Panc1 (cell line): ENCODE data around the gene NAA60. TPM values are rescaled to one million over a fixed set of nuclear protein-coding genes. Genes with fewer than 3 reads are reported as not detected.
A peak's percentile ranks its signal among the peaks of the same experiment; 100 is the strongest.

Source experiments
- ATAC-seq: fragments of 200-7000 bp; cut with Tn5 transposase; 2 replicates; pipeline ENCODE4 v1.9.1; 2020; ENCODE audit warnings: mild to moderate bottlenecking, moderate library complexity
- BruUV-seq: library from RNA; stranded (reverse); fragments of 400-500 nt; replicated peaks from 2 replicates; lab custom pipeline; 2021; lab: Mats Ljungman, UMichigan
- CTCF ChIA-PET: fragments of 300-600 bp; sonication (Branson Sonifier 250); formaldehyde crosslinking; loops from one replicate; lab custom pipeline; 2022; ENCODE audit warnings: antibody characterized with exemption; lab: Charles Lee
- POLR2A ChIA-PET: fragments of 300-600 bp; sonication (Branson Sonifier 250); formaldehyde crosslinking; loops from one replicate; lab custom pipeline; 2022; ENCODE audit warnings: antibody characterized with exemption; lab: Charles Lee
- DNase-seq: peaks from one replicate; pipeline ENCODE4 v3.0.0-alpha.2; 2010; ENCODE audit warnings: low read depth, low spot score
- H3K27ac ChIP-seq: 2 replicates; pipeline ENCODE4 v1.5.1; 2011; ENCODE audit warnings: mild to moderate bottlenecking, low read length, inconsistent platforms
- H3K27me3 ChIP-seq: fragments of 200-500 bp; sonication (Bioruptor generic); 2 replicates; pipeline ENCODE4 v1.6.0; 2014; ENCODE audit warnings: low read length, inconsistent platforms; ENCODE audit not compliant: control insufficient read depth, insufficient read depth
- H3K36me3 ChIP-seq: fragments of 200-500 bp; sonication (Bioruptor generic); 2 replicates; pipeline ENCODE4 v1.5.1; 2014; ENCODE audit warnings: inconsistent platforms, mild to moderate bottlenecking, low read length, moderate library complexity; ENCODE audit not compliant: control insufficient read depth, insufficient read depth
- H3K4me1 ChIP-seq: 2 replicates; pipeline ENCODE4 v1.5.1; 2011; ENCODE audit warnings: inconsistent platforms, mild to moderate bottlenecking, low read length, moderate library complexity; ENCODE audit not compliant: control insufficient read depth, insufficient read depth
- H3K4me3 ChIP-seq, 2 experiments: 2 replicates each; pipeline ENCODE4 v1.5.1; 2011 to 2012; ENCODE audit warnings: low read depth in 2 of 2, low read length in 2 of 2, mild to moderate bottlenecking in 2 of 2, inconsistent platforms in 1 of 2, moderate library complexity in 1 of 2
- H3K9me3 ChIP-seq: fragments of 200-500 bp; sonication (Bioruptor generic); 2 replicates; pipeline ENCODE4 v1.5.1; 2014; ENCODE audit warnings: low read depth, mild to moderate bottlenecking, inconsistent platforms, low read length, moderate library complexity; ENCODE audit not compliant: control insufficient read depth, insufficient read depth
- CTCF ChIP-seq: fragments of 450-650 bp; IDR thresholded peaks from 2 replicates; pipeline ENCODE4 v1.5.1; 2017; ENCODE audit warnings: mild to moderate bottlenecking
- POLR2AphosphoS5 ChIP-seq: IDR thresholded peaks from 2 replicates; pipeline ENCODE4 v1.6.1; 2012; ENCODE audit warnings: mild to moderate bottlenecking, low read depth, low read length, moderate library complexity
- REST ChIP-seq, 2 experiments: IDR thresholded peaks; 2 replicates each; pipeline ENCODE4 v1.6.1; 2011 to 2012; ENCODE audit warnings: low read depth in 2 of 2, control low read depth in 1 of 2, low read length in 1 of 2, mild to moderate bottlenecking in 1 of 2, moderate library complexity in 1 of 2; ENCODE audit not compliant: insufficient read depth in 1 of 2
- SIN3A ChIP-seq: IDR thresholded peaks from 2 replicates; pipeline ENCODE4 v1.6.1; 2012; ENCODE audit warnings: low read depth, mild to moderate bottlenecking, low read length, moderate library complexity, borderline replicate concordance; ENCODE audit not compliant: insufficient read depth
- TCF7L2 ChIP-seq: IDR thresholded peaks from 2 replicates; pipeline ENCODE4 v1.6.1; 2011; ENCODE audit warnings: mild to moderate bottlenecking, low read depth, low read length, inconsistent platforms
- in situ Hi-C: cut with HindIII; loops from 2 replicates; pipeline ENCODE4 v1.10.0; 2016; ENCODE audit warnings: low sequenced_read_pairs, low pct_unique_long_range_greater_than_20kb
- intact Hi-C: fragments of 100-400 bp; cut with micrococcal nuclease; formaldehyde crosslinking; loops from one replicate; pipeline ENCODE4 v1.10.0; 2022; ENCODE audit not compliant: unreplicated experiment
- total RNA-seq: library from RNA; stranded (reverse); gene quantifications from one replicate; pipeline ENCODE4 v1.2.1, GENCODE V29; 2021; ENCODE audit not compliant: unreplicated experiment

The NAA60 gene
- total RNA-seq, 1 experiment from 2014 or later, result 56.0 TPM

GRCh38 chr16:3458852-3459361 is 15.4 kb downstream of the NAA60 start:
- Histone ChIP-seq H3K27me3 (no peaks in the 10 kb centered on the region), H3K9me3 (no peaks in the 10 kb centered on the region), H3K27ac (peak overlapping the region; percentile 93), H3K36me3 (peaks cover 2% of the 10 kb centered on the region; the same call in 1 of the 2 replicates), H3K4me3 (peak overlapping the region; percentile 73 to 84), H3K4me1 (peaks cover 43% of the 10 kb centered on the region)
- DNase-seq (no peak), ATAC-seq (no peak)
- in situ Hi-C loops, result no loop called here
- POLR2A ChIA-PET, result no interaction called here
- no peak for TF ChIP-seq TCF7L2
- no peak for TF ChIP-seq CTCF
- no peak for TF ChIP-seq SIN3A
- no peak for TF ChIP-seq REST (IDR thresholded peaks at IDR 0.05; ENCODE audit: insufficient read depth in 1 of 2, low read depth in 2 of 2, low read length in 1 of 2)
- TF ChIP-seq POLR2AphosphoS5, result no peak
- BruUV-seq, result no TSS peak
- CTCF ChIA-PET, result no interaction called here
- intact Hi-C loops, result no loop called here

- intact Hi-C loops (no loop called here), in situ Hi-C loops (no loop called here)
- CTCF ChIA-PET, result interaction anchor here (0.6 kb wide), 1 partner anchor 9 kb away, joined by 3 read pairs; no protein-coding TSS in a partner anchor
- no peak for ATAC-seq
- no peak for TF ChIP-seq POLR2AphosphoS5
- no peak for TF ChIP-seq REST (IDR thresholded peaks at IDR 0.05; ENCODE audit: insufficient read depth in 1 of 2, low read depth in 2 of 2, low read length in 1 of 2)
- TF ChIP-seq CTCF, result no peak
- no peak for TF ChIP-seq TCF7L2
- no TSS peak for BruUV-seq
- peak overlapping the region; percentile 93 for H3K27ac ChIP-seq
- peaks cover 45% of the 10 kb centered on the region for H3K4me1 ChIP-seq
- H3K9me3 ChIP-seq, result no peaks in the 10 kb centered on the region
- no peak for DNase-seq
- H3K4me3 ChIP-seq, result peak overlapping the region; percentile 73 to 84
- H3K36me3 ChIP-seq, result peaks cover 2% of the 10 kb centered on the region; the same call in 1 of the 2 replicates
- H3K27me3 ChIP-seq, result no peaks in the 10 kb centered on the region
- POLR2A ChIA-PET, result no interaction called here
These were observed 16.1 kb downstream of the NAA60 start for GRCh38 chr16:3459401-3460090.
